SU-DHL-6 (cell line): Measurements from ENCODE around the gene ZFAND3.

ENCODE experiments used
- EZH2phosphoT487 ChIP-seq: fragments of 200-600 bp; sonication (generic), shearing (Covaris generic); conservative IDR thresholded peaks from 2 replicates; pipeline ENCODE4 v1.6.1; 2018; ENCODE audit warnings: mild to moderate bottlenecking, antibody characterized with exemption, low read length, moderate library complexity, mixed read lengths
- TF ChIP-seq, protein P1 (sequence below): fragments of 200-600 bp; sonication (generic); IDR thresholded peaks from one replicate; pipeline ENCODE4 v1.5.1; 2017; ENCODE audit warnings: antibody characterized with exemption, mild to moderate bottlenecking, low read length, moderate library complexity; ENCODE audit not compliant: insufficient read depth, poor library complexity, severe bottlenecking

DNA sequence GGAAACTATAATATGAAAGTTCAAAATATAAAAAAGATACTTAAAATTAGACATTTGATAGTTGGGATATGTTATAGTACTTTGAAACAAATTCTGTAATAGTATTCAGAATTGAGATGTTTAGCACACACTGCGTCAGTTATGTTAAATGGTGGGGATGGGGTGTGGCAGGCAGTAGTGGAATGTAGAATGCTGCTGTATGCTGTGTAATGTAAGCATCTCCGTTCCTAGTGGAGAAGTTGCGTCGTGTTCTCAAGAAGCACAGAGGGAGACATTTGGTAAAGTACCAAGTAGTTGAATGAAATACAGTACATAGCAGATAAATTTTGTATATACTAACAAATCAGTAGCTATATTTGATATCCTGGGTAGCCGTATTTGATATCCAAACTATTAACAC lies 192.4 kb downstream of the ZFAND3 start:
- TF ChIP-seq, protein P1, sequence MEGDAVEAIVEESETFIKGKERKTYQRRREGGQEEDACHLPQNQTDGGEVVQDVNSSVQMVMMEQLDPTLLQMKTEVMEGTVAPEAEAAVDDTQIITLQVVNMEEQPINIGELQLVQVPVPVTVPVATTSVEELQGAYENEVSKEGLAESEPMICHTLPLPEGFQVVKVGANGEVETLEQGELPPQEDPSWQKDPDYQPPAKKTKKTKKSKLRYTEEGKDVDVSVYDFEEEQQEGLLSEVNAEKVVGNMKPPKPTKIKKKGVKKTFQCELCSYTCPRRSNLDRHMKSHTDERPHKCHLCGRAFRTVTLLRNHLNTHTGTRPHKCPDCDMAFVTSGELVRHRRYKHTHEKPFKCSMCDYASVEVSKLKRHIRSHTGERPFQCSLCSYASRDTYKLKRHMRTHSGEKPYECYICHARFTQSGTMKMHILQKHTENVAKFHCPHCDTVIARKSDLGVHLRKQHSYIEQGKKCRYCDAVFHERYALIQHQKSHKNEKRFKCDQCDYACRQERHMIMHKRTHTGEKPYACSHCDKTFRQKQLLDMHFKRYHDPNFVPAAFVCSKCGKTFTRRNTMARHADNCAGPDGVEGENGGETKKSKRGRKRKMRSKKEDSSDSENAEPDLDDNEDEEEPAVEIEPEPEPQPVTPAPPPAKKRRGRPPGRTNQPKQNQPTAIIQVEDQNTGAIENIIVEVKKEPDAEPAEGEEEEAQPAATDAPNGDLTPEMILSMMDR, result no peak
- no peak for TF ChIP-seq EZH2phosphoT487
